HepG2 (cell line): ENCODE results near the gene HSD17B8. TPM values are rescaled to one million over a fixed set of nuclear protein-coding genes. Genes with fewer than 3 reads are reported as not detected.

Experiments used
- ARHGAP35 ChIP-seq: sonication (generic); formaldehyde crosslinking; IDR thresholded peaks from 2 replicates; pipeline ENCODE4 v1.9.0; 2022; ENCODE audit warnings: mild to moderate bottlenecking, inconsistent platforms, moderate library complexity, missing genetic modification reagents, borderline replicate concordance
- ARNT2 ChIP-seq: sonication (generic); formaldehyde crosslinking; IDR thresholded peaks from 2 replicates; pipeline ENCODE4 v1.8.0; 2022; ENCODE audit warnings: mild to moderate bottlenecking, low read depth, missing genetic modification reagents, moderate library complexity
- FOXC1 ChIP-seq: sonication (generic); formaldehyde crosslinking; IDR thresholded peaks from 2 replicates; pipeline ENCODE4 v1.8.0; 2022; ENCODE audit warnings: mild to moderate bottlenecking, missing genetic modification reagents, borderline replicate concordance
- HCFC1 ChIP-seq: fragments of 150-350 bp; IDR thresholded peaks from 2 replicates; pipeline ENCODE4 v1.6.1; 2014; ENCODE audit warnings: low read depth, low read length
- IRF2 ChIP-seq: IDR thresholded peaks from 2 replicates; pipeline ENCODE4 v1.6.1; 2018; ENCODE audit warnings: missing genetic modification reagents, missing compliant biosample characterization
- KDM5A ChIP-seq: fragments of 200-600 bp; sonication (generic); IDR thresholded peaks from 2 replicates; pipeline ENCODE4 v1.7.0; 2018; ENCODE audit warnings: antibody characterized with exemption, mild to moderate bottlenecking, low read length, borderline replicate concordance
- KMT2A ChIP-seq: sonication (generic); formaldehyde crosslinking; IDR thresholded peaks from 2 replicates; pipeline ENCODE4 v1.4.0; 2020; ENCODE audit warnings: missing genetic modification reagents
- MEIS1 ChIP-seq: sonication (generic); formaldehyde crosslinking; IDR thresholded peaks from 2 replicates; pipeline ENCODE4 v1.9.0; 2021; ENCODE audit warnings: mild to moderate bottlenecking, missing genetic modification reagents, moderate library complexity, borderline replicate concordance
- MIER2 ChIP-seq: IDR thresholded peaks from 2 replicates; pipeline ENCODE4 v1.6.1; 2016; ENCODE audit warnings: missing biosample characterization, missing genetic modification reagents
- NCOR1 ChIP-seq: fragments of 200-600 bp; sonication (generic); IDR thresholded peaks from 2 replicates; pipeline ENCODE4 v1.7.0; 2017; ENCODE audit warnings: antibody characterized with exemption, low read length, borderline replicate concordance
- RFX3 ChIP-seq: IDR thresholded peaks from 2 replicates; pipeline ENCODE4 v1.6.1; 2016; ENCODE audit warnings: missing biosample characterization, missing genetic modification reagents
- SMYD3 ChIP-seq: sonication (generic); formaldehyde crosslinking; IDR thresholded peaks from 2 replicates; pipeline ENCODE4 v1.8.1; 2023; ENCODE audit warnings: mild to moderate bottlenecking, missing genetic modification reagents
- STAT5B ChIP-seq: sonication (generic); formaldehyde crosslinking; IDR thresholded peaks from 2 replicates; pipeline ENCODE4 v1.4.0; 2020; ENCODE audit warnings: missing genetic modification reagents
- TBX3 ChIP-seq: fragments of 450-650 bp; IDR thresholded peaks from 2 replicates; pipeline ENCODE4 v1.6.1; 2017; ENCODE audit warnings: antibody characterized with exemption, mild to moderate bottlenecking, inconsistent platforms, borderline replicate concordance
- ZNF124 ChIP-seq: sonication (generic); formaldehyde crosslinking; IDR thresholded peaks from 2 replicates; pipeline ENCODE4 v1.4.0; 2020; ENCODE audit warnings: missing genetic modification reagents
- ZNF230 ChIP-seq: sonication (generic); formaldehyde crosslinking; IDR thresholded peaks from 2 replicates; pipeline ENCODE4 v1.4.0; 2020; ENCODE audit warnings: mild to moderate bottlenecking, missing genetic modification reagents
- ZNF253 ChIP-seq: sonication (generic); formaldehyde crosslinking; IDR thresholded peaks from 2 replicates; pipeline ENCODE4 v1.8.0; 2022; ENCODE audit warnings: mild to moderate bottlenecking, missing genetic modification reagents, borderline replicate concordance
- ZNF34 ChIP-seq: sonication (generic); formaldehyde crosslinking; IDR thresholded peaks from 2 replicates; pipeline ENCODE4 v1.4.0; 2020; ENCODE audit warnings: mild to moderate bottlenecking, missing genetic modification reagents, borderline replicate concordance
- ZNF354B ChIP-seq: sonication (generic); formaldehyde crosslinking; IDR thresholded peaks from 2 replicates; pipeline ENCODE4 v1.8.0; 2022; ENCODE audit warnings: mild to moderate bottlenecking, missing genetic modification reagents
- ZNF790 ChIP-seq: sonication (generic); formaldehyde crosslinking; IDR thresholded peaks from 2 replicates; pipeline ENCODE4 v1.8.0; 2022; ENCODE audit warnings: missing genetic modification reagents, mild to moderate bottlenecking, borderline replicate concordance
- polyA plus RNA-seq, 8 experiments: library from polyadenylated mRNA; depleted of rRNA in 3 of 8; stranded (reverse) in 7 of 8; unstranded in 1 of 8; fragments of >200 nt; fragmentation: Illumina TruSeq in 4 of 8; extraction: Trizol in 4 of 8; gene quantifications; 2 replicates each; pipeline versions ENCODE4 v1.2.1 to v1.2.3, GENCODE V29; 2011 to 2016; ENCODE audit warnings: low read depth in 4 of 8, missing spikeins in 1 of 8, mixed read lengths in 1 of 8; ENCODE audit not compliant: insufficient read depth in 1 of 8
- total RNA-seq, 5 experiments: library from RNA; depleted of rRNA; stranded (reverse); fragments of >200 nt; fragmentation: Illumina TruSeq; extraction: Trizol; gene quantifications; 2 replicates each; pipeline ENCODE4 v1.2.3, GENCODE V29; 2016; ENCODE audit warnings: low read depth in 1 of 5
- TF ChIP-seq, protein P1 (sequence below): sonication (generic); formaldehyde crosslinking; IDR thresholded peaks from 2 replicates; pipeline ENCODE4 v1.5.1; 2020; ENCODE audit warnings: missing genetic modification reagents, mild to moderate bottlenecking, borderline replicate concordance
- TF ChIP-seq, protein P2 (sequence below): sonication (generic); formaldehyde crosslinking; IDR thresholded peaks from 2 replicates; pipeline ENCODE4 v1.5.1; 2020; ENCODE audit warnings: mild to moderate bottlenecking, moderate library complexity, missing genetic modification reagents
- TF ChIP-seq, protein P3 (sequence below): IDR thresholded peaks from 2 replicates; pipeline ENCODE4 v1.6.1; 2016; ENCODE audit warnings: low read depth, borderline replicate concordance
- TF ChIP-seq, protein P4 (sequence below): sonication (generic); formaldehyde crosslinking; IDR thresholded peaks from 2 replicates; pipeline ENCODE4 v1.8.0; 2022; ENCODE audit warnings: mild to moderate bottlenecking, missing genetic modification reagents

Gene HSD17B8
- total and polyA plus RNA-seq, 2 of the 13 experiments (the other 11 are each of a cell fraction or from before 2014, with no cell fraction given) = 12.6 to 20.1 TPM

DNA sequence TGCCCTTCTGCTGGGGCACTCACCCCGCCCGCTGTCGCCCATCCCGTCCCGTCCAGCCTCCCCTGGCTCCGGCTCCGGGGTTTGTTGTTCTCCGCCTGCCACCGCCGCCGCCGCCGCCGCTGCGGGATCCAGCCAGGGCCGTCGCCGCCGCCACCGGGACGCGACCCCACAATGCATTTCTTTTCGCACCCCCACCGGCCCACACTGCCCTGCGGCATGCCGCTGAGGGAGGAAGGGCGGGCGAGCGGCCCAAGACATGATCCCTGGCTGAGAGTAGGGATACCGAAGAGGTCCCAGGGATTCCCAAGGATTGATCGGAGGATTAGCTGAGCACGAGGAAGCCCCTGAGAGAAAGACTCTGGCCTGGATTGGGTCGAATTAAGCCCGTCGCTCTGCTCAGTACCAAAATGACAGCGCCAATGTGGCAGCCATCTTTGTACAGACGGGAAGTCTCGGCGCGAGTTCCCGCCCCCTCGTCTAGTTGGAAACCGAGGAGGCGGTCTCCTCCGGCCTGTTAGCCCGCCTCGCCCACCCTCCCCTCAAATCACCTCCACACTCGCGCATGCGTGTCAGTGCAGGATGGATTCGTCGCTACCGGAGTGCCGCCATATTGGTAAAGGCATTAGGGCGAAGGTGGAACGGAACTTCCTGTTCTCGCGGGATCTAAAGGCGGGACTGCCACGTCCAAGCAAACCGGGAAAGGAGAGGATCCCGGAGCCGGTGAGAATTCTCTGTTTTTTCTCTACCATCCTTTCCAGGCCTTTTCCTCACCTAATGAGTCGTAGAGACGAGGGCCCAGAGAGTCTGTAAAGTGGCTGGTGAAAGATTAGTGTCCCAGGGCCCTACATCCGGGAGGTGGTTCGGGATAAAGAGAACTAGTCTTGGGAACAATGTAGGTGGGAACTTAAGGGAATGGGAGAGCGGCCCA, 4.0 kb upstream of the HSD17B8 start, which contains the start of the genes RXRB and SLC39A7 (continued):
- TF ChIP-seq ZNF253 (CRISPR knock-in tag) (no peak), RFX3 (no peak; the same call in 1 of the 2 replicates), IRF2 (CRISPR knock-in tag) (peak; percentile 64; the same call in 1 of the 2 replicates), ARNT2 (CRISPR knock-in tag) (peak; percentile 87), NCOR1 (peak; percentile 43; the same call in 1 of the 2 replicates), ZNF354B (no peak; the same call in 1 of the 2 replicates), MIER2 (peak; percentile 57; the same call in 1 of the 2 replicates), ZNF124 (CRISPR knock-in tag) (peak; percentile 15; the same call in 1 of the 2 replicates), KDM5A (peak; percentile 91), ARHGAP35 (CRISPR knock-in tag) (0 out of 2 replicates have a peak, but pooled peaks have one; percentile 77), FOXC1 (CRISPR knock-in tag) (peak; percentile 76), ZNF230 (no peak; the same call in none of the 2 replicates), TBX3 (peak; percentile 76; the same call in 1 of the 2 replicates), MEIS1 (CRISPR knock-in tag) (peak; percentile 95; the same call in 1 of the 2 replicates), STAT5B (CRISPR knock-in tag) (0 out of 2 replicates have a peak, but pooled peaks have one; percentile 74), HCFC1 (peak; percentile 91), ZNF790 (peak; percentile 88; the same call in 1 of the 2 replicates), SMYD3 (no peak), ZNF34 (CRISPR knock-in tag) (no peak; the same call in 1 of the 2 replicates), KMT2A (CRISPR knock-in tag) (peak; percentile 83)
- TF ChIP-seq, protein P1, sequence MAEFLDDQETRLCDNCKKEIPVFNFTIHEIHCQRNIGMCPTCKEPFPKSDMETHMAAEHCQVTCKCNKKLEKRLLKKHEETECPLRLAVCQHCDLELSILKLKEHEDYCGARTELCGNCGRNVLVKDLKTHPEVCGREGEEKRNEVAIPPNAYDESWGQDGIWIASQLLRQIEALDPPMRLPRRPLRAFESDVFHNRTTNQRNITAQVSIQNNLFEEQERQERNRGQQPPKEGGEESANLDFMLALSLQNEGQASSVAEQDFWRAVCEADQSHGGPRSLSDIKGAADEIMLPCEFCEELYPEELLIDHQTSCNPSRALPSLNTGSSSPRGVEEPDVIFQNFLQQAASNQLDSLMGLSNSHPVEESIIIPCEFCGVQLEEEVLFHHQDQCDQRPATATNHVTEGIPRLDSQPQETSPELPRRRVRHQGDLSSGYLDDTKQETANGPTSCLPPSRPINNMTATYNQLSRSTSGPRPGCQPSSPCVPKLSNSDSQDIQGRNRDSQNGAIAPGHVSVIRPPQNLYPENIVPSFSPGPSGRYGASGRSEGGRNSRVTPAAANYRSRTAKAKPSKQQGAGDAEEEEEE (CRISPR knock-in tag) = 0 out of 2 replicates have a peak, but pooled peaks have one; percentile 22
- TF ChIP-seq, protein P2, sequence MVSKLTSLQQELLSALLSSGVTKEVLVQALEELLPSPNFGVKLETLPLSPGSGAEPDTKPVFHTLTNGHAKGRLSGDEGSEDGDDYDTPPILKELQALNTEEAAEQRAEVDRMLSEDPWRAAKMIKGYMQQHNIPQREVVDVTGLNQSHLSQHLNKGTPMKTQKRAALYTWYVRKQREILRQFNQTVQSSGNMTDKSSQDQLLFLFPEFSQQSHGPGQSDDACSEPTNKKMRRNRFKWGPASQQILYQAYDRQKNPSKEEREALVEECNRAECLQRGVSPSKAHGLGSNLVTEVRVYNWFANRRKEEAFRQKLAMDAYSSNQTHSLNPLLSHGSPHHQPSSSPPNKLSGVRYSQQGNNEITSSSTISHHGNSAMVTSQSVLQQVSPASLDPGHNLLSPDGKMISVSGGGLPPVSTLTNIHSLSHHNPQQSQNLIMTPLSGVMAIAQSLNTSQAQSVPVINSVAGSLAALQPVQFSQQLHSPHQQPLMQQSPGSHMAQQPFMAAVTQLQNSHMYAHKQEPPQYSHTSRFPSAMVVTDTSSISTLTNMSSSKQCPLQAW = no peak
- TF ChIP-seq, protein P3, sequence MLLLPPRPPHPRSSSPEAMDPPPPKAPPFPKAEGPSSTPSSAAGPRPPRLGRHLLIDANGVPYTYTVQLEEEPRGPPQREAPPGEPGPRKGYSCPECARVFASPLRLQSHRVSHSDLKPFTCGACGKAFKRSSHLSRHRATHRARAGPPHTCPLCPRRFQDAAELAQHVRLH = peak; percentile 14
- TF ChIP-seq, protein P4, sequence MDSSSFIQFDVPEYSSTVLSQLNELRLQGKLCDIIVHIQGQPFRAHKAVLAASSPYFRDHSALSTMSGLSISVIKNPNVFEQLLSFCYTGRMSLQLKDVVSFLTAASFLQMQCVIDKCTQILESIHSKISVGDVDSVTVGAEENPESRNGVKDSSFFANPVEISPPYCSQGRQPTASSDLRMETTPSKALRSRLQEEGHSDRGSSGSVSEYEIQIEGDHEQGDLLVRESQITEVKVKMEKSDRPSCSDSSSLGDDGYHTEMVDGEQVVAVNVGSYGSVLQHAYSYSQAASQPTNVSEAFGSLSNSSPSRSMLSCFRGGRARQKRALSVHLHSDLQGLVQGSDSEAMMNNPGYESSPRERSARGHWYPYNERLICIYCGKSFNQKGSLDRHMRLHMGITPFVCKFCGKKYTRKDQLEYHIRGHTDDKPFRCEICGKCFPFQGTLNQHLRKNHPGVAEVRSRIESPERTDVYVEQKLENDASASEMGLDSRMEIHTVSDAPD (CRISPR knock-in tag) = no peak; the same call in 1 of the 2 replicates
